EL (cell line): ENCODE data around the gene KBTBD4.

Experiments used
- DNase-seq: peaks from one replicate; pipeline ENCODE4 v3.0.0-alpha.2; 2016

Gene KBTBD4

GRCh38 chr11:47578524-47579494 lies at the start of gene KBTBD4, which contains the start of gene NDUFS3:
Gene KBTBD4, minus strand, starts transcription at chr11:47578970. Its CDS starts 19 bp downstream, at chr11:47578951.
Gene NDUFS3, plus strand, starts transcription at chr11:47579074. Its CDS starts 18 bp downstream, at chr11:47579092.
- peak; percentile 89 for DNase-seq

GRCh38 chr11:47628026-47628425 lies 49.3 kb upstream of the KBTBD4 start:
- DNase-seq: no peak

GRCh38 chr11:47626234-47626633 lies 47.5 kb upstream of the KBTBD4 start:
- DNase-seq: no peak

- no peak for DNase-seq
Measured at GRCh38 chr11:47620836-47621378, 42.1 kb upstream of the KBTBD4 start.

GRCh38 chr11:47617417-47617809 lies 38.6 kb upstream of the KBTBD4 start:
- DNase-seq: peak; percentile 40

- peak; percentile 61 for DNase-seq
Measured at GRCh38 chr11:47616726-47617416, 38.1 kb upstream of the KBTBD4 start.

GRCh38 chr11:47615249-47615648 lies 36.5 kb upstream of the KBTBD4 start:
- no peak for DNase-seq

GRCh38 chr11:47611348-47611794 lies 32.6 kb upstream of the KBTBD4 start:
- no peak for DNase-seq

- no peak for DNase-seq
Measured at GRCh38 chr11:47609675-47610074, 30.9 kb upstream of the KBTBD4 start.

GRCh38 chr11:47607380-47607779 lies 28.6 kb upstream of the KBTBD4 start:
- peak; percentile 93 for DNase-seq

GRCh38 chr11:47606731-47607130 lies 28.0 kb upstream of the KBTBD4 start:
- DNase-seq: no peak

- DNase-seq: no peak
Measured at GRCh38 chr11:47605921-47606320, 27.2 kb upstream of the KBTBD4 start.

- DNase-seq: no peak
Measured at GRCh38 chr11:47603295-47603694, 24.5 kb upstream of the KBTBD4 start.

GRCh38 chr11:47599902-47600301 lies 21.1 kb upstream of the KBTBD4 start:
- DNase-seq: no peak

GRCh38 chr11:47595967-47596366 lies 17.2 kb upstream of the KBTBD4 start:
- DNase-seq: no peak

GRCh38 chr11:47595029-47595428 lies 16.3 kb upstream of the KBTBD4 start:
- no peak for DNase-seq

GRCh38 chr11:47593934-47594855 lies 15.4 kb upstream of the KBTBD4 start, which contains the start of gene C1QTNF4:
Gene C1QTNF4, minus strand, starts transcription at chr11:47594411. Its CDS starts 3,601 bp downstream, at chr11:47590810.
- no peak for DNase-seq

- no peak for DNase-seq
Measured at GRCh38 chr11:47593492-47593933, 14.7 kb upstream of the KBTBD4 start.

GRCh38 chr11:47592970-47593369 lies 14.2 kb upstream of the KBTBD4 start:
- no peak for DNase-seq

GRCh38 chr11:47592251-47592650 lies 13.5 kb upstream of the KBTBD4 start:
- DNase-seq: no peak

- no peak for DNase-seq
Measured at GRCh38 chr11:47591764-47592163, 13.0 kb upstream of the KBTBD4 start.
